ENCODE results near the gene PEAK1. TPM values are rescaled to one million over a fixed set of nuclear protein-coding genes. Genes with fewer than 3 reads are reported as not detected.

PEAK1 gene
- total RNA-seq, 1 experiment from 2014 or later, result 21.2 TPM

- no peak overlapping the region for H3K27ac Mint-ChIP-seq
- no peak overlapping the region for H3K4me3 Mint-ChIP-seq
- no peak overlapping the region for H2BK15ac ChIP-seq (ENCODE audit: low read depth, low read length)
- no peak overlapping the region for H4K91ac ChIP-seq (ENCODE audit: insufficient read length, low read depth, low read length)
- no peak overlapping the region for H3K9ac ChIP-seq (ENCODE audit: extremely low read depth, insufficient read length, low read length)
- H3K14ac ChIP-seq (ENCODE audit: insufficient read depth, low read length), result no peak overlapping the region
- H2BK20ac ChIP-seq (ENCODE audit: low read depth, low read length, poor library complexity, severe bottlenecking), result no peak overlapping the region
- H3K4me1 ChIP-seq (ENCODE audit: insufficient read depth, low read length), result peaks cover 2% of the 10 kb centered on the region; the same call in 1 of the 2 replicates
- H3K9me3 ChIP-seq (ENCODE audit: control insufficient read depth, low read depth, low read length), result no peaks in the 10 kb centered on the region
- no peak overlapping the region for H2BK12ac ChIP-seq (ENCODE audit: insufficient read length, low read depth, low read length)
- no CpG with 5 or more reads among the region's 3 CpGs for WGBS (ENCODE audit: extremely low coverage, insufficient read length, low lambda C conversion rate)
- no peak overlapping the region for H3T11ph ChIP-seq (ENCODE audit: low read length)
- H4K8ac ChIP-seq (replicated peaks; ENCODE audit: insufficient read length, low read depth, low read length), result no peak overlapping the region
- no peaks in the 10 kb centered on the region for H3K36me3 Mint-ChIP-seq (ENCODE audit: insufficient read depth in 1 of 3, low read depth in 3 of 3)
- no peak overlapping the region for H3K4ac ChIP-seq (ENCODE audit: low read depth, low read length)
- H3K23ac ChIP-seq (ENCODE audit: insufficient read length, low read depth, low read length), result no peak overlapping the region
- H3K27ac ChIP-seq (ENCODE audit: insufficient read length, low read depth, low read length), result no peak overlapping the region
- H3K79me2 ChIP-seq (ENCODE audit: insufficient read depth, low read length), result no peaks in the 10 kb centered on the region
- H3K27me3 ChIP-seq (ENCODE audit: insufficient read depth, low read length), result no peaks in the 10 kb centered on the region
- H3K4me2 ChIP-seq (ENCODE audit: insufficient read depth, insufficient read length, low read length), result no peak overlapping the region
- H2AK5ac ChIP-seq (ENCODE audit: insufficient read length, low read length), result no peak overlapping the region
- no peak overlapping the region for H2AFZ ChIP-seq (ENCODE audit: low read length)
- peaks cover 5 to 11% of the 10 kb centered on the region in 2 experiments for H3K4me1 Mint-ChIP-seq
- no peaks in the 10 kb centered on the region for H3K79me1 ChIP-seq (ENCODE audit: insufficient read depth, low read depth, low read length, poor library complexity, severe bottlenecking)
- no peak overlapping the region for H2BK120ac ChIP-seq (ENCODE audit: low read depth, low read length, poor library complexity, severe bottlenecking)
- no peaks in the 10 kb centered on the region for H3K23me2 ChIP-seq (ENCODE audit: insufficient read length, low read depth, low read length, poor library complexity, severe bottlenecking)
- no peak for TF ChIP-seq CTCF (conservative IDR thresholded peaks at IDR 0.05)
- DNase-seq, result no peak
- no peak overlapping the region for H3K56ac ChIP-seq (ENCODE audit: insufficient read length, low read depth, low read length)
- no peaks in the 10 kb centered on the region for H3K27me3 Mint-ChIP-seq (ENCODE audit: low read depth)
- H3K9me3 Mint-ChIP-seq, result no peaks in the 10 kb centered on the region
- no peak overlapping the region for H3K18ac ChIP-seq (ENCODE audit: insufficient read length, low read depth, low read length)
- peaks cover 5% of the 10 kb centered on the region for H4K20me1 ChIP-seq (ENCODE audit: control insufficient read depth, insufficient read depth, insufficient read length)
- H2BK5ac ChIP-seq (ENCODE audit: insufficient read length, low read length), result no peak overlapping the region
- no peak overlapping the region for H4K5ac ChIP-seq (ENCODE audit: insufficient read length, low read depth, low read length)
Measured at GRCh38 chr15:77355321-77355720, 64.6 kb downstream of the PEAK1 start.

All from H9 (cell line).